ENCODE measurements around the gene ZNRF3.

- TF ChIP-seq, protein P1, sequence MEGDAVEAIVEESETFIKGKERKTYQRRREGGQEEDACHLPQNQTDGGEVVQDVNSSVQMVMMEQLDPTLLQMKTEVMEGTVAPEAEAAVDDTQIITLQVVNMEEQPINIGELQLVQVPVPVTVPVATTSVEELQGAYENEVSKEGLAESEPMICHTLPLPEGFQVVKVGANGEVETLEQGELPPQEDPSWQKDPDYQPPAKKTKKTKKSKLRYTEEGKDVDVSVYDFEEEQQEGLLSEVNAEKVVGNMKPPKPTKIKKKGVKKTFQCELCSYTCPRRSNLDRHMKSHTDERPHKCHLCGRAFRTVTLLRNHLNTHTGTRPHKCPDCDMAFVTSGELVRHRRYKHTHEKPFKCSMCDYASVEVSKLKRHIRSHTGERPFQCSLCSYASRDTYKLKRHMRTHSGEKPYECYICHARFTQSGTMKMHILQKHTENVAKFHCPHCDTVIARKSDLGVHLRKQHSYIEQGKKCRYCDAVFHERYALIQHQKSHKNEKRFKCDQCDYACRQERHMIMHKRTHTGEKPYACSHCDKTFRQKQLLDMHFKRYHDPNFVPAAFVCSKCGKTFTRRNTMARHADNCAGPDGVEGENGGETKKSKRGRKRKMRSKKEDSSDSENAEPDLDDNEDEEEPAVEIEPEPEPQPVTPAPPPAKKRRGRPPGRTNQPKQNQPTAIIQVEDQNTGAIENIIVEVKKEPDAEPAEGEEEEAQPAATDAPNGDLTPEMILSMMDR (IDR thresholded peaks at IDR 0.05) = peak in 1 of 6 experiments; percentile 12
- TF ChIP-seq POLR2A (IDR thresholded peaks at IDR 0.05) (no peak), POLR2AphosphoS5 (IDR thresholded peaks at IDR 0.05) (no peak)
Observed at GRCh38 chr22:28935713-28936112, 52.3 kb downstream of the ZNRF3 start.

Measured in upper lobe of left lung (tissue), 4 donors.